Measurements from ENCODE around the gene LTO1. TPM values are rescaled to one million over a fixed set of nuclear protein-coding genes. Genes with fewer than 3 reads are reported as not detected.

The LTO1 gene
- total and polyA plus RNA-seq, 10 of the 15 experiments (the other 5 are each of a cell fraction or from before 2014, with no cell fraction given): 2.6 to 27.5 (median 14.4) TPM

GRCh38 chr11:69665669-69666068, 9.5 kb downstream of the LTO1 start:
- 91% methylated on average over 11 of the region's 11 CpGs for WGBS (ENCODE audit: insufficient coverage, insufficient replicate concordance, low lambda C conversion rate, missing lambda C conversion rate)
- BruUV-seq (replicated peaks): no TSS peak
- FAIRE-seq (no peak), ATAC-seq (no peak), DNase-seq (ENCODE audit: low read depth, low spot score) (no peak)
- ChIA-PET POLR2A (no interaction called here), SMC1A (ENCODE audit: uncharacterized antibody, unreplicated experiment) (no interaction called here), RAD21 (ENCODE audit: unreplicated experiment) (no interaction called here), CTCF (no interaction called here)
- H3K4me1 ChIP-seq (ENCODE audit: control insufficient read depth, insufficient read depth, low read length): no peaks in the 10 kb centered on the region
- in situ Hi-C loops (cut with MboI): loop anchor here (10.0 kb wide), 1 partner anchor 561 kb away; no protein-coding TSS in a partner anchor
- no peak overlapping the region for H3K4me2 ChIP-seq (ENCODE audit: control insufficient read depth, insufficient read depth)
- H2AFZ ChIP-seq (ENCODE audit: control insufficient read depth, low read depth, low read length): no peak overlapping the region
- no peaks in the 10 kb centered on the region; the same call in 1 of the 2 replicates for H3K79me2 ChIP-seq (ENCODE audit: control insufficient read depth, insufficient read depth, low read length)
- no peaks in the 10 kb centered on the region for H3K9me3 ChIP-seq (replicated peaks; ENCODE audit: control insufficient read depth, insufficient read depth, low read length)
- H3K9ac ChIP-seq (ENCODE audit: control insufficient read depth, insufficient read depth, low read length): no peak overlapping the region
- intact Hi-C loops (cut with micrococcal nuclease; ENCODE audit: unreplicated experiment): no loop called here
- TF ChIP-seq BCL3 (IDR thresholded peaks at IDR 0.05; ENCODE audit: borderline replicate concordance, insufficient read depth, low read depth, low read length, poor library complexity, severe bottlenecking) (no peak), RCOR1 (conservative IDR thresholded peaks at IDR 0.05; ENCODE audit: low read depth, low read length) (no peak), MTA2 (IDR thresholded peaks at IDR 0.05; ENCODE audit: low read depth) (no peak), TCF7 (IDR thresholded peaks at IDR 0.05; ENCODE audit: borderline replicate concordance) (no peak), ZNF592 (IDR thresholded peaks at IDR 0.05) (no peak), FOXM1 (IDR thresholded peaks at IDR 0.05; ENCODE audit: low read depth, low read length) (no peak), CTCF (IDR thresholded peaks at IDR 0.05 in 2 of 3, conservative IDR thresholded peaks at IDR 0.05 in 1 of 3; ENCODE audit: control insufficient read depth in 2 of 3, extremely low read depth in 1 of 3, insufficient read depth in 1 of 3, low read depth in 3 of 3, low read length in 3 of 3) (no peak), YBX1 (IDR thresholded peaks at IDR 0.05) (no peak), HDAC2 (IDR thresholded peaks at IDR 0.05) (no peak), POLR2AphosphoS5 (IDR thresholded peaks at IDR 0.05; ENCODE audit: low read length) (no peak), ZNF207 (IDR thresholded peaks at IDR 0.05; ENCODE audit: borderline replicate concordance) (no peak), PAX5 (IDR thresholded peaks at IDR 0.05; ENCODE audit: borderline replicate concordance, low read depth, low read length) (no peak), MYC (IDR thresholded peaks at IDR 0.05; ENCODE audit: insufficient read depth, insufficient read length, insufficient replicate concordance, low read length, severe bottlenecking) (no peak)
- TF ChIP-seq, protein P1, sequence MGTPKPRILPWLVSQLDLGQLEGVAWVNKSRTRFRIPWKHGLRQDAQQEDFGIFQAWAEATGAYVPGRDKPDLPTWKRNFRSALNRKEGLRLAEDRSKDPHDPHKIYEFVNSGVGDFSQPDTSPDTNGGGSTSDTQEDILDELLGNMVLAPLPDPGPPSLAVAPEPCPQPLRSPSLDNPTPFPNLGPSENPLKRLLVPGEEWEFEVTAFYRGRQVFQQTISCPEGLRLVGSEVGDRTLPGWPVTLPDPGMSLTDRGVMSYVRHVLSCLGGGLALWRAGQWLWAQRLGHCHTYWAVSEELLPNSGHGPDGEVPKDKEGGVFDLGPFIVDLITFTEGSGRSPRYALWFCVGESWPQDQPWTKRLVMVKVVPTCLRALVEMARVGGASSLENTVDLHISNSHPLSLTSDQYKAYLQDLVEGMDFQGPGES (IDR thresholded peaks at IDR 0.05): no peak
- peaks cover 4 to 13% of the 10 kb centered on the region in 2 experiments for H3K36me3 ChIP-seq (ENCODE audit: control insufficient read depth in 2 of 2, insufficient read depth in 2 of 2, low read length in 1 of 2)
- no peak overlapping the region for H3K4me3 ChIP-seq
- peaks cover 3% of the 10 kb centered on the region; the same call in 1 of the 2 replicates for H4K20me1 ChIP-seq (ENCODE audit: control insufficient read depth, insufficient read depth)
- H3K27me3 ChIP-seq (replicated peaks in 1 of 2; ENCODE audit: control insufficient read depth in 2 of 2, insufficient read depth in 2 of 2, low read length in 1 of 2): no peaks in the 10 kb centered on the region
- no peak overlapping the region for H3K27ac ChIP-seq (ENCODE audit: control insufficient read depth, insufficient read depth)
